ENCODE results near the gene DCDC1.
"Not testable (repeated sequence)": the region's sequence is repeated elsewhere in the genome, so short reads cannot be mapped to it uniquely, and the experiment has no call there.

DCDC1 gene

GRCh38 chr11:30990625-30991296 is 378.8 kb downstream of the DCDC1 start:
- no peak for DNase-seq (ENCODE audit: low spot score)

GRCh38 chr11:30987819-30988218 is 381.7 kb downstream of the DCDC1 start:
- DNase-seq (ENCODE audit: low spot score): no peak

- DNase-seq (ENCODE audit: low spot score): no peak
Measured at GRCh38 chr11:30985536-30985935, 384.0 kb downstream of the DCDC1 start.

- DNase-seq (ENCODE audit: low spot score): no peak
Measured at GRCh38 chr11:30984827-30985226, 384.7 kb downstream of the DCDC1 start.

GRCh38 chr11:30984442-30984816 is 385.1 kb downstream of the DCDC1 start:
- DNase-seq (ENCODE audit: low spot score): no peak

GRCh38 chr11:30983776-30984441 is 385.6 kb downstream of the DCDC1 start:
- no peak for DNase-seq (ENCODE audit: low spot score)

- no peak for DNase-seq (ENCODE audit: low spot score)
Measured at GRCh38 chr11:30983143-30983542, 386.4 kb downstream of the DCDC1 start.

GRCh38 chr11:30967579-30967978 is 402.0 kb downstream of the DCDC1 start:
- DNase-seq (ENCODE audit: low spot score): peak; percentile 0

- DNase-seq (ENCODE audit: low spot score): no peak
Measured at GRCh38 chr11:30960387-30960992, 409.0 kb downstream of the DCDC1 start.

GRCh38 chr11:30956751-30957150 is 412.8 kb downstream of the DCDC1 start:
- DNase-seq (ENCODE audit: low spot score): no peak

GRCh38 chr11:30949838-30950237 is 419.7 kb downstream of the DCDC1 start:
- no peak for DNase-seq (ENCODE audit: low spot score)

- not testable (repeated sequence) for DNase-seq (ENCODE audit: low spot score)
Measured at GRCh38 chr11:30947715-30948114, 421.8 kb downstream of the DCDC1 start.

GRCh38 chr11:30938810-30939209 is 430.7 kb downstream of the DCDC1 start:
- DNase-seq (ENCODE audit: low spot score): no peak

- DNase-seq (ENCODE audit: low spot score): no peak
Measured at GRCh38 chr11:30938171-30938570, 431.4 kb downstream of the DCDC1 start.

- DNase-seq (ENCODE audit: low spot score): no peak
Measured at GRCh38 chr11:30936491-30936890, 433.0 kb downstream of the DCDC1 start.

- DNase-seq (ENCODE audit: low spot score): no peak
Measured at GRCh38 chr11:30935861-30936260, 433.7 kb downstream of the DCDC1 start.

GRCh38 chr11:30926130-30926529 is 443.4 kb downstream of the DCDC1 start:
- DNase-seq (ENCODE audit: low spot score): no peak

GRCh38 chr11:30921811-30922210 is 447.7 kb downstream of the DCDC1 start:
- DNase-seq (ENCODE audit: low spot score): no peak

GRCh38 chr11:30919389-30920152 is 450.0 kb downstream of the DCDC1 start:
- DNase-seq (ENCODE audit: low spot score): no peak

GRCh38 chr11:30917859-30918478 is 451.6 kb downstream of the DCDC1 start:
- DNase-seq (ENCODE audit: low spot score): peak; percentile 35

- no peak for DNase-seq (ENCODE audit: low spot score)
Measured at GRCh38 chr11:30917266-30917665, 452.3 kb downstream of the DCDC1 start.

- DNase-seq (ENCODE audit: low spot score): no peak
Measured at GRCh38 chr11:30916764-30917163, 452.8 kb downstream of the DCDC1 start.

All from activated CD4-positive, alpha-beta T cell treated with anti-CD3 and anti-CD28 coated beads, Interleukin-2, Interleukin-4, amounts not matched to agents 100 ng/mL and 50 ng/mL, durations not matched to agents 16 hours and 8 hours (primary cell).